ENCODE measurements around the gene TPD52L2.
"Not testable (repeated sequence)": the region's sequence is repeated elsewhere in the genome, so short reads cannot be mapped to it uniquely, and the experiment has no call there.

Gene TPD52L2

DNA sequence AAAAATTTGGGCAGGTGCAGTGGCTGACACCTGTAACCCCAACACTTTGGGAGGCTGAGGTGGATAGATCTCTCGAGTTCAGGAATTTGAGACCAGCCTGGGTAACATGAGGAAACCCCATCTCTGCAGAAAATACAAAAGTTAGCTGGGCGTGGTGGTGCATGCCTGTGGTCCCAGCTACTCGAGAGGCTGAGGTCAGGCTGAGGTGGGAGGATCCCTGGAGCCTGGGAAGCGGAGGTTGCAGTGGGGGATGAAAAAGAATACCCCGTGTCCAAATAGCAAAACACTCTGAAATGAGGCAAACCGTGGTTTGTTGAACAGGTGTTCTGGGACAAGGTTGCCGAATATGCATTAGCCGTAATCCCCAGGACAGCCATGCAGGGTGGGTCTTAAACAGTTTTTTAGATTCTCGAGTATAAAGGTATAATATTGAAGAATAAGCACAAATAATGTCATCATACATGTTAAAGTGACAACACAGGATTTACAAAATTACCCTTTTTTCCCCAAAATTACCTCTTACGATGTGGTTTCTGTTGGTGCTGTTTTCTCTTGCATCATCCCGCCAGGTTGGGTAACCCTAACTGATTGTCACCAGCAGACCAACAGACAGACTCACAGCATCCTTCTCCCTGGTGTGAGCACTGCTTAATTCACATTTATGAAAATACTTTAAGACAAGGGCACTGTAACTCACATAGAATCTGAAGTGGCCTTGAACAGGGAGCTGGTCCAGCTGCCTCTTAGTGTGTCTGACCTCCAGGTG, 38.9 kb downstream of the TPD52L2 start:
- Histone ChIP-seq H3K27me3 (replicated peaks; ENCODE audit: control insufficient read depth, insufficient read depth, low read length) (no peaks in the 10 kb centered on the region), H3K4me3 (replicated peaks; ENCODE audit: low read depth, low read length) (no peak overlapping the region), H3K36me3 (ENCODE audit: control insufficient read depth, insufficient read depth, low read length) (peaks cover 4% of the 10 kb centered on the region)
- DNase-seq (ENCODE audit: extremely low read depth, insufficient read length) = no peak
- TF ChIP-seq, protein P1, sequence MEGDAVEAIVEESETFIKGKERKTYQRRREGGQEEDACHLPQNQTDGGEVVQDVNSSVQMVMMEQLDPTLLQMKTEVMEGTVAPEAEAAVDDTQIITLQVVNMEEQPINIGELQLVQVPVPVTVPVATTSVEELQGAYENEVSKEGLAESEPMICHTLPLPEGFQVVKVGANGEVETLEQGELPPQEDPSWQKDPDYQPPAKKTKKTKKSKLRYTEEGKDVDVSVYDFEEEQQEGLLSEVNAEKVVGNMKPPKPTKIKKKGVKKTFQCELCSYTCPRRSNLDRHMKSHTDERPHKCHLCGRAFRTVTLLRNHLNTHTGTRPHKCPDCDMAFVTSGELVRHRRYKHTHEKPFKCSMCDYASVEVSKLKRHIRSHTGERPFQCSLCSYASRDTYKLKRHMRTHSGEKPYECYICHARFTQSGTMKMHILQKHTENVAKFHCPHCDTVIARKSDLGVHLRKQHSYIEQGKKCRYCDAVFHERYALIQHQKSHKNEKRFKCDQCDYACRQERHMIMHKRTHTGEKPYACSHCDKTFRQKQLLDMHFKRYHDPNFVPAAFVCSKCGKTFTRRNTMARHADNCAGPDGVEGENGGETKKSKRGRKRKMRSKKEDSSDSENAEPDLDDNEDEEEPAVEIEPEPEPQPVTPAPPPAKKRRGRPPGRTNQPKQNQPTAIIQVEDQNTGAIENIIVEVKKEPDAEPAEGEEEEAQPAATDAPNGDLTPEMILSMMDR (IDR thresholded peaks at IDR 0.05; ENCODE audit: insufficient read depth, low read length, poor library complexity, severe bottlenecking) = no peak

DNA sequence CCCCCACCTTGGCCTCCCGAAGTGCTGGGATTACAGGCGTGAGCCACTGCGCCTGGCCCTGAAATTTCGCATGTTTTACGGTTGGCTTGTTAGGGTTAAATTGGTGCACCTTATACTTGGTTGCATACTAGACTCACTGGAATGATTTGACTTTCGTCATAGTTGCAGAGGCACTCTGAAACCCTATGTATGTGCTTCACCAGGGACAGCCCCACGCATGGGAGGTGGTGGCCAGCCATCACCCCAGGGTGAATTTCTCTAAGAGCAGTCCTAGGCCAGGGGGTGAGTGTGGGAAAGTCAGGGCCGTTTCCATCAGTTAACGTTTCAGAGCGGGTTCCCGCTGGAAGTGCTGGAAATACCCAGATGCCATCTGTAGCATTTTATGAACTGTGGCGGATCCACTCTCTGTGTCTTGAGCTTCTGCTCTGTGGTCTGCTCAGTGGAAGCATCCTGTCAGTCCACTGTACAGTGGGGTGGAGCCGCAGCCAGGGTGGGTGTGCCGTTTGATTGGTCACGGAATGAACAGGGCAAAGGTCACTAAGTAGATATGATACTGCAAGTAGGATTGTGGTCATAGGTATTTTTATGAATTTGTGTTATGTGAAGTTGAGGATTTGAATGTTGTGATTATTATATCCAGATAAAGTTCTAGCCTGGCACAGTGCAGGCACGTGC, 43.1 kb downstream of the TPD52L2 start:
- Histone ChIP-seq H3K36me3 (ENCODE audit: control insufficient read depth, insufficient read depth, low read length) (peaks cover 1% of the 10 kb centered on the region), H3K27me3 (replicated peaks; ENCODE audit: control insufficient read depth, insufficient read depth, low read length) (no peaks in the 10 kb centered on the region), H3K4me3 (replicated peaks; ENCODE audit: low read depth, low read length) (no peak overlapping the region)
- no peak for DNase-seq (ENCODE audit: extremely low read depth, insufficient read length)
- TF ChIP-seq, protein P1 (IDR thresholded peaks at IDR 0.05; ENCODE audit: insufficient read depth, low read length, poor library complexity, severe bottlenecking) = no peak

DNA sequence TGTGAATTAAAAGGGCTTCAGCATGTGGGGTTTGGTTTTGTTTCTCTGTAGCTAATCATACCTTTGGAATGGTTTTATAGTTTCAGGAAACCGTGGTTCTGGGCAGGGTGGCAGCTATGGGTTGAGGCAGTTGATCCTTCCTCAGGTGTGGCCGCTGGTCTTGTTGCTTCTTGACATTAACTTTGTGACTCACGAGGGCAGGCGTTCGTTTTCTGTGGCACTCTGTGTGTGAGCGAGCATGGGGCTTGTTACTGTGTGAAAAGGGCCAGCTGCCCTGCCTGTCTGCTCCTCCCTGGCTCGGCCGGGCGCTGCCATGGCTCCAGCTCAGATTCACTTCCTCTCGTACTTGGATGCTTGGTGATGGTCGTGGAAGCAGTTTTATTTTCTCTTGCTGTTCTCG, 46.1 kb downstream of the TPD52L2 start:
- peaks cover 3% of the 10 kb centered on the region for H3K36me3 ChIP-seq (ENCODE audit: control insufficient read depth, insufficient read depth, low read length)
- H3K27me3 ChIP-seq (replicated peaks; ENCODE audit: control insufficient read depth, insufficient read depth, low read length) = no peaks in the 10 kb centered on the region
- no peak overlapping the region for H3K4me3 ChIP-seq (replicated peaks; ENCODE audit: low read depth, low read length)
- TF ChIP-seq, protein P1 (IDR thresholded peaks at IDR 0.05; ENCODE audit: insufficient read depth, low read length, poor library complexity, severe bottlenecking) = no peak
- no peak for DNase-seq (ENCODE audit: extremely low read depth, insufficient read length)

DNA sequence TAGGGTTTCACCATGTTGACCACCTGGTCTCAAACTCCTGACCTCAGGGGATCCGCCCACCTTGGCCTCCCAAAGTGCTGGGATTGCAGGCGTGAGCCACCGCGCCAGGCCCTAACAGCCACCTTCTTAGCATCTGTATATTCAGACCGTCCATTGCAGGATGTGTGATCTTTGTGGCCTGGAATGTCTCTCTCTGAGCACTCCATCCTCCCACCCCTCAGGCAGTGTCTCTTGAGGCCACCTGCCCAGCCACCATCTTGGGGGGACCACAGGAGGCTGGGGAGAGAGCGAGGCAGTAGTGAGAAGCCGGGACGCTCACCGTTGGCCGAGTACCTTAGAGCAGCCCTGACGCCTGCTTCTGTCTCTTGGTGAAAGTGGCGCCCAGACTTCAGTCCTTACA, 48.7 kb downstream of the TPD52L2 start:
- DNase-seq (ENCODE audit: extremely low read depth, insufficient read length) = no peak
- no peak overlapping the region for H3K4me3 ChIP-seq (replicated peaks; ENCODE audit: low read depth, low read length)
- H3K27me3 ChIP-seq (replicated peaks; ENCODE audit: control insufficient read depth, insufficient read depth, low read length) = no peaks in the 10 kb centered on the region
- TF ChIP-seq, protein P1 (IDR thresholded peaks at IDR 0.05; ENCODE audit: insufficient read depth, low read length, poor library complexity, severe bottlenecking) = no peak
- peaks cover 3% of the 10 kb centered on the region for H3K36me3 ChIP-seq (ENCODE audit: control insufficient read depth, insufficient read depth, low read length)

DNA sequence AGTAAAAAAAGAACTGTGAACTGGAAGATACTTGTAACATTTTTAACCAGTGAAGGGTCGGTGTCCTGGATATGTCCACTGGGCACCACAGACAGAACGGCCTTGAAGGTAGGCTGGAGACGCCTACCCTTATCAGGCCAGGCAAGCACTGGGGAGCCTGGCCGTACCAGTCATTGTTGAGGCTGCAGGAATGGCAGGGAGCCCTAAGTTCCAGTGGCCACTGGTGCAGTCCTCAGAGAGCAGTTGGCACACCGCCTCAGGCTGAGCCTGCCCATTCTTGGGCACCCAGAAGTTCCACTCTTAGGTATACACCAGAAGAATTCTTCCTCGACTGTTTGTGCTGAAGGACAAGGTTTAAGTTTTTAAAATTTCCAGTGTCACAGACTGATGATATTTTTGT, 50.4 kb downstream of the TPD52L2 start:
- TF ChIP-seq, protein P1 (IDR thresholded peaks at IDR 0.05; ENCODE audit: insufficient read depth, low read length, poor library complexity, severe bottlenecking) = no peak
- H3K36me3 ChIP-seq (ENCODE audit: control insufficient read depth, insufficient read depth, low read length) = peaks cover 7% of the 10 kb centered on the region
- DNase-seq (ENCODE audit: extremely low read depth, insufficient read length) = no peak
- H3K27me3 ChIP-seq (replicated peaks; ENCODE audit: control insufficient read depth, insufficient read depth, low read length) = no peaks in the 10 kb centered on the region
- H3K4me3 ChIP-seq (replicated peaks; ENCODE audit: low read depth, low read length) = no peak overlapping the region

DNA sequence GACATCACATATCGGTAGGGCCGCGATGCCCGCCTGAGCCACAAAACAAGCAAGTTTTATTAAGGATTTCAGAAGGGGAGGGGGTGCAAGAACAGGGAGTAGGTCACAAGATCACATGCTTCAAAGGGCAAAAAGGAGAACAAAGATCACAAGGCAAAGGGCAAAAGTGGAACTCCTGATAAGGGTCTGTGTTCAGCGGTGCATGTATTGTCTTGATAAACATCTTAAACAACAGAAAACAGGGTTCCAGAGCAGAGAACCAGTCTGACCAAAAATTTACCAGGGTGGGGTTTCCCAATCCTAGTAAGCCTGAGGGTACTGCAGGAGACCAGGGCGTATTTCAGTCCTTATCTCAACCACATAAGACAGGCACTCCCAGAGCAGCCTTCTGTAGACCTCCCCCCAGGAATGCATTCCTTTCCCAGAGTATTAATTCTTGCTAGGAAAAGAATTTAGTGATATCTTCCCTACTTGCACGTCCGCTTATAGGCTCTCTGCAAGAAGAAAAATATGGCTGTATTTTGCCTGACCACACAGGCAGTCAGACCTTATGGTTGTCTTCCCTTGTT, 51.4 kb downstream of the TPD52L2 start:
- H3K36me3 ChIP-seq (ENCODE audit: control insufficient read depth, insufficient read depth, low read length); H3K4me3 ChIP-seq (replicated peaks; ENCODE audit: low read depth, low read length); DNase-seq (ENCODE audit: extremely low read depth, insufficient read length); H3K27me3 ChIP-seq (replicated peaks; ENCODE audit: control insufficient read depth, insufficient read depth, low read length): not testable (repeated sequence)
